Measurements from ENCODE around the gene SHTN1.

Gene SHTN1

GRCh38 chr10:116875897-116876296, 129.1 kb downstream of the SHTN1 start:
- no peak for TF ChIP-seq TCF12 (IDR thresholded peaks at IDR 0.05; ENCODE audit: low read depth)
- TF ChIP-seq REST (IDR thresholded peaks at IDR 0.05; ENCODE audit: low read depth), result no peak
- TF ChIP-seq YY1 (IDR thresholded peaks at IDR 0.05; ENCODE audit: low read depth), result no peak
- no peak for TF ChIP-seq ZBTB7A (IDR thresholded peaks at IDR 0.05; ENCODE audit: low read depth)
- TF ChIP-seq TAF1 (IDR thresholded peaks at IDR 0.05; ENCODE audit: low read depth), result no peak
- TF ChIP-seq MAX (IDR thresholded peaks at IDR 0.05), result no peak
- TF ChIP-seq FOXM1 (IDR thresholded peaks at IDR 0.05; ENCODE audit: borderline replicate concordance, low read depth), result no peak
- TF ChIP-seq NFIC (IDR thresholded peaks at IDR 0.05), result no peak
- TF ChIP-seq USF1 (IDR thresholded peaks at IDR 0.05), result no peak
- no peak for TF ChIP-seq RAD21 (IDR thresholded peaks at IDR 0.05; ENCODE audit: low read depth)
- no peak for TF ChIP-seq CREB1 (IDR thresholded peaks at IDR 0.05; ENCODE audit: low read depth)
- no peak for TF ChIP-seq CEBPB (IDR thresholded peaks at IDR 0.05)
- no peak for TF ChIP-seq EGR1 (IDR thresholded peaks at IDR 0.05)
- no peak for TF ChIP-seq EP300 (IDR thresholded peaks at IDR 0.05; ENCODE audit: borderline replicate concordance)

GRCh38 chr10:116873134-116873533, 131.9 kb downstream of the SHTN1 start:
- no peak for TF ChIP-seq CREB1 (IDR thresholded peaks at IDR 0.05; ENCODE audit: low read depth)
- TF ChIP-seq REST (IDR thresholded peaks at IDR 0.05; ENCODE audit: low read depth), result no peak
- no peak for TF ChIP-seq MAX (IDR thresholded peaks at IDR 0.05)
- TF ChIP-seq CEBPB (IDR thresholded peaks at IDR 0.05), result no peak
- no peak for TF ChIP-seq RAD21 (IDR thresholded peaks at IDR 0.05; ENCODE audit: low read depth)
- TF ChIP-seq TEAD4 (IDR thresholded peaks at IDR 0.05), result no peak
- TF ChIP-seq FOXM1 (IDR thresholded peaks at IDR 0.05; ENCODE audit: borderline replicate concordance, low read depth), result no peak
- TF ChIP-seq USF1 (IDR thresholded peaks at IDR 0.05), result no peak
- no peak for TF ChIP-seq YY1 (IDR thresholded peaks at IDR 0.05; ENCODE audit: low read depth)

- TF ChIP-seq EP300 (IDR thresholded peaks at IDR 0.05; ENCODE audit: borderline replicate concordance), result no peak
- no peak for TF ChIP-seq FOXM1 (IDR thresholded peaks at IDR 0.05; ENCODE audit: borderline replicate concordance, low read depth)
- no peak for TF ChIP-seq USF1 (IDR thresholded peaks at IDR 0.05)
- TF ChIP-seq NFIC (IDR thresholded peaks at IDR 0.05), result no peak
- no peak for TF ChIP-seq TEAD4 (IDR thresholded peaks at IDR 0.05)
- TF ChIP-seq YY1 (IDR thresholded peaks at IDR 0.05; ENCODE audit: low read depth), result no peak
- no peak for TF ChIP-seq EGR1 (IDR thresholded peaks at IDR 0.05)
- TF ChIP-seq RAD21 (IDR thresholded peaks at IDR 0.05; ENCODE audit: low read depth), result no peak
- no peak for TF ChIP-seq ZBTB7A (IDR thresholded peaks at IDR 0.05; ENCODE audit: low read depth)
- no peak for TF ChIP-seq TCF12 (IDR thresholded peaks at IDR 0.05; ENCODE audit: low read depth)
Observed at GRCh38 chr10:116870949-116871348, 134.0 kb downstream of the SHTN1 start.

- TF ChIP-seq MAX (IDR thresholded peaks at IDR 0.05) (no peak), NFIC (IDR thresholded peaks at IDR 0.05) (no peak), TAF1 (IDR thresholded peaks at IDR 0.05; ENCODE audit: low read depth) (no peak), EP300 (IDR thresholded peaks at IDR 0.05; ENCODE audit: borderline replicate concordance) (no peak), YY1 (IDR thresholded peaks at IDR 0.05; ENCODE audit: low read depth) (no peak), USF1 (IDR thresholded peaks at IDR 0.05) (no peak), REST (IDR thresholded peaks at IDR 0.05; ENCODE audit: low read depth) (no peak), TCF12 (IDR thresholded peaks at IDR 0.05; ENCODE audit: low read depth) (no peak), CREB1 (IDR thresholded peaks at IDR 0.05; ENCODE audit: low read depth) (no peak), TEAD4 (IDR thresholded peaks at IDR 0.05) (no peak), EGR1 (IDR thresholded peaks at IDR 0.05) (no peak), FOXM1 (IDR thresholded peaks at IDR 0.05; ENCODE audit: borderline replicate concordance, low read depth) (no peak)
Observed at GRCh38 chr10:116868722-116869121, 136.3 kb downstream of the SHTN1 start.
